Measurements from ENCODE around the gene INSC. TPM values are rescaled to one million over a fixed set of nuclear protein-coding genes. Genes with fewer than 3 reads are reported as not detected.

Gene INSC
- total and polyA plus RNA-seq, 9 of the 15 experiments (the other 6 are each of a cell fraction or from before 2014, with no cell fraction given), result not detected

- Histone ChIP-seq H4K20me1 (replicated peaks; ENCODE audit: control insufficient read depth, insufficient read depth, low read length) (no peaks in the 10 kb centered on the region; the same call in 1 of the 2 replicates), H3K9ac (ENCODE audit: insufficient read depth in 1 of 2, low read depth in 2 of 2, low read length in 2 of 2) (no peak overlapping the region), H2AFZ (ENCODE audit: low read depth, low read length) (no peak overlapping the region), H3K36me3 (ENCODE audit: control insufficient read depth, insufficient read depth, low read length) (no peaks in the 10 kb centered on the region), H3K4me1 (replicated peaks in 1 of 2; ENCODE audit: control insufficient read depth in 2 of 2, insufficient read depth in 2 of 2, low read length in 2 of 2) (no peaks in the 10 kb centered on the region), H3K9me3 (replicated peaks; ENCODE audit: control insufficient read depth, insufficient read depth, low read depth, low read length) (no peaks in the 10 kb centered on the region), H3K4me3 (no peak overlapping the region), H3K27me3 (ENCODE audit: control insufficient read depth in 2 of 2, insufficient read depth in 2 of 2, low read length in 2 of 2) (no peaks in the 10 kb centered on the region; a peak in 1 of 5 replicates), H3K9me1 (ENCODE audit: control insufficient read depth, insufficient read depth, low read length) (no peaks in the 10 kb centered on the region), H3K4me2 (ENCODE audit: insufficient read depth, low read length) (no peak overlapping the region), H3K79me2 (ENCODE audit: control insufficient read depth, insufficient read depth, low read length) (no peaks in the 10 kb centered on the region), H3K27ac (ENCODE audit: extremely low read depth, low read depth, low read length) (no peak overlapping the region)
- ATAC-seq (peak; percentile 99), FAIRE-seq (peak; percentile 78), DNase-seq (ENCODE audit: extremely low read depth in 1 of 4, low spot score in 3 of 4) (peak; percentile 74 to 86 (median 84))
- CTCF ChIA-PET (ENCODE audit: low intra/inter-chr PET ratio), result interaction anchor here (0.6 to 2.3 kb wide), 4 partner anchors 103 to 419 kb away, joined by 3 to 22 read pairs (median 10); no protein-coding TSS in a partner anchor
- intact Hi-C loops (cut with micrococcal nuclease) (loop anchor here (1.0 to 2.0 kb wide), 4 partner anchors 107 to 418 kb away; no protein-coding TSS in a partner anchor), in situ Hi-C loops (cut with MboI) (no loop called here)
- POLR2A ChIA-PET, result interaction anchor here (0.6 kb wide), 1 partner anchor 1329 kb away, joined by 3 read pairs; no protein-coding TSS in a partner anchor
- no TSS peak for BruUV-seq (replicated peaks)
- WGBS (ENCODE audit: insufficient coverage, low coverage, missing lambda C conversion rate), result 2% methylated on average over 9 of the region's 10 CpGs
- no peak for TF ChIP-seq PTBP1 (IDR thresholded peaks at IDR 0.05; ENCODE audit: low read depth, low read length)
- no peak for TF ChIP-seq ZNF436 (CRISPR knock-in tag; IDR thresholded peaks at IDR 0.05)
- TF ChIP-seq SIRT6 (IDR thresholded peaks at IDR 0.05; ENCODE audit: low read depth, low read length), result no peak
- TF ChIP-seq ERF (CRISPR knock-in tag; IDR thresholded peaks at IDR 0.05), result no peak
- TF ChIP-seq, protein P1, sequence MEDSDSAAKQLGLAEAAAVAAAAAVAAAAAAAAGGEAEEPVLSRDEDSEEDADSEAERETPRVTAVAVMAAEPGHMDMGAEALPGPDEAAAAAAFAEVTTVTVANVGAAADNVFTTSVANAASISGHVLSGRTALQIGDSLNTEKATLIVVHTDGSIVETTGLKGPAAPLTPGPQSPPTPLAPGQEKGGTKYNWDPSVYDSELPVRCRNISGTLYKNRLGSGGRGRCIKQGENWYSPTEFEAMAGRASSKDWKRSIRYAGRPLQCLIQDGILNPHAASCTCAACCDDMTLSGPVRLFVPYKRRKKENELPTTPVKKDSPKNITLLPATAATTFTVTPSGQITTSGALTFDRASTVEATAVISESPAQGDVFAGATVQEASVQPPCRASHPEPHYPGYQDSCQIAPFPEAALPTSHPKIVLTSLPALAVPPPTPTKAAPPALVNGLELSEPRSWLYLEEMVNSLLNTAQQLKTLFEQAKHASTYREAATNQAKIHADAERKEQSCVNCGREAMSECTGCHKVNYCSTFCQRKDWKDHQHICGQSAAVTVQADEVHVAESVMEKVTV (CRISPR knock-in tag; IDR thresholded peaks at IDR 0.05), result peak; percentile 75
- TF ChIP-seq LCOR (CRISPR knock-in tag; IDR thresholded peaks at IDR 0.05), result no peak
- no peak for TF ChIP-seq HDAC2 (IDR thresholded peaks at IDR 0.05)
- no peak for TF ChIP-seq GABPB1 (CRISPR knock-in tag; IDR thresholded peaks at IDR 0.05)
- peak in 1 of 2 experiments; percentile 46; a peak in 1 of 4 replicates for TF ChIP-seq MAZ (CRISPR knock-in tag; conservative IDR thresholded peaks at IDR 0.05 in 1 of 2, IDR thresholded peaks at IDR 0.05 in 1 of 2)
- no peak for TF ChIP-seq KLF10 (CRISPR knock-in tag; IDR thresholded peaks at IDR 0.05)
- TF ChIP-seq POLR2A (conservative IDR thresholded peaks at IDR 0.05), result no peak
- peak; percentile 89 for TF ChIP-seq SMC3 (conservative IDR thresholded peaks at IDR 0.05; ENCODE audit: insufficient read depth, low read depth, low read length)
- no peak for TF ChIP-seq MED1 (CRISPR knock-in tag; IDR thresholded peaks at IDR 0.05; ENCODE audit: borderline replicate concordance)
- no peak for TF ChIP-seq ZNF282 (CRISPR knock-in tag; IDR thresholded peaks at IDR 0.05)
- TF ChIP-seq STAG1 (CRISPR knock-in tag; IDR thresholded peaks at IDR 0.05; ENCODE audit: borderline replicate concordance), result peak; percentile 73; the same call in 1 of the 2 replicates
- TF ChIP-seq ELF1 (tag; IDR thresholded peaks at IDR 0.05), result no peak
- TF ChIP-seq ZSCAN32 (CRISPR knock-in tag; IDR thresholded peaks at IDR 0.05), result no peak
Measured at GRCh38 chr11:15208378-15209222, 93.9 kb downstream of the INSC start.
